ENCODE results near the gene RDH14.

The RDH14 gene

GRCh38 chr2:18560031-18560796 lies at the start of gene RDH14:
TSS of gene RDH14 (minus strand) at chr2:18560653. CDS start at chr2:18560572, 81 bp downstream.
- DNase-seq: peak; percentile 85 to 93

GRCh38 chr2:18610090-18610489 lies 49.6 kb upstream of the RDH14 start:
- no peak for DNase-seq

- no peak for DNase-seq
Measured at GRCh38 chr2:18605115-18605514, 44.7 kb upstream of the RDH14 start.

GRCh38 chr2:18604531-18604885 lies 44.1 kb upstream of the RDH14 start:
- no peak for DNase-seq

- DNase-seq: no peak
Measured at GRCh38 chr2:18603854-18604530, 43.5 kb upstream of the RDH14 start.

GRCh38 chr2:18602298-18602697 lies 41.8 kb upstream of the RDH14 start:
- no peak for DNase-seq

- no peak for DNase-seq
Measured at GRCh38 chr2:18600255-18600613, 39.8 kb upstream of the RDH14 start.

- DNase-seq: no peak
Measured at GRCh38 chr2:18599509-18600254, 39.2 kb upstream of the RDH14 start.

- DNase-seq: no peak
Measured at GRCh38 chr2:18598848-18599484, 38.5 kb upstream of the RDH14 start.

GRCh38 chr2:18597618-18598017 lies 37.2 kb upstream of the RDH14 start:
- DNase-seq: no peak

GRCh38 chr2:18596993-18597392 lies 36.5 kb upstream of the RDH14 start:
- DNase-seq: no peak

- DNase-seq: no peak
Measured at GRCh38 chr2:18593496-18593895, 33.0 kb upstream of the RDH14 start.

- DNase-seq: no peak
Measured at GRCh38 chr2:18592372-18592771, 31.9 kb upstream of the RDH14 start.

GRCh38 chr2:18589354-18589753 lies 28.9 kb upstream of the RDH14 start, which contains the start of gene NT5C1B:
TSS of gene NT5C1B (minus strand) at chr2:18589569. CDS start at chr2:18589468, 101 bp downstream.
- DNase-seq: no peak

GRCh38 chr2:18588802-18589201 lies 28.3 kb upstream of the RDH14 start:
- DNase-seq: no peak

- DNase-seq: no peak
Measured at GRCh38 chr2:18588049-18588448, 27.6 kb upstream of the RDH14 start.

- DNase-seq: no peak
Measured at GRCh38 chr2:18585526-18585925, 25.1 kb upstream of the RDH14 start.

- no peak for DNase-seq
Measured at GRCh38 chr2:18584608-18584954, 24.1 kb upstream of the RDH14 start.

- no peak for DNase-seq
Measured at GRCh38 chr2:18583905-18584607, 23.6 kb upstream of the RDH14 start.

GRCh38 chr2:18580606-18581005 lies 20.2 kb upstream of the RDH14 start:
- DNase-seq: no peak

- no peak for DNase-seq
Measured at GRCh38 chr2:18578033-18578432, 17.6 kb upstream of the RDH14 start.

GRCh38 chr2:18566145-18566769 lies 5.8 kb upstream of the RDH14 start:
- DNase-seq: no peak

GRCh38 chr2:18560797-18561085 lies 288 bp upstream of the RDH14 start:
- DNase-seq: no peak

All from NCI-H526 (cell line).